Endothelial cell of hepatic sinusoid (primary cell): ENCODE data around the gene KRT8.

Experiments used
- in situ Hi-C: cut with HindIII; loops from 2 replicates; pipeline ENCODE4 v1.10.0; 2017; ENCODE audit warnings: low sequenced_read_pairs

Gene KRT8

GRCh38 chr12:52850681-52851080, 54.2 kb downstream of the KRT8 start:
- in situ Hi-C loops, result loop anchor here (25.0 kb wide), 2 partner anchors 138 to 263 kb away; partner anchors contain the start of gene KRT77

- in situ Hi-C loops, result no loop called here
Observed at GRCh38 chr12:52849511-52849910, 55.4 kb downstream of the KRT8 start.

- in situ Hi-C loops, result no loop called here
Observed at GRCh38 chr12:52848661-52849255, 56.1 kb downstream of the KRT8 start, which contains the start of gene KRT78. TSS of gene KRT78 (minus strand) at chr12:52848994. CDS start at chr12:52848930, 64 bp downstream.

GRCh38 chr12:52847335-52848102, 57.4 kb downstream of the KRT8 start:
- in situ Hi-C loops, result no loop called here
